Liver (tissue), 3 donors: ENCODE data around the gene AHI1.

Experiments
- CTCF ChIP-seq: fragments of 150-350 bp; IDR thresholded peaks from 2 replicates; pipeline ENCODE4 v1.5.1; 2017; ENCODE audit warnings: improper control_type of control experiment, low read depth, low read length; ENCODE audit not compliant: missing input control
- HNF4A ChIP-seq, 2 donors: conservative IDR thresholded peaks; 2 replicates each; pipeline ENCODE4 v1.6.1; 2016; ENCODE audit warnings: antibody characterized with exemption in 2 of 2, mild to moderate bottlenecking in 2 of 2
- REST ChIP-seq: IDR thresholded peaks from 2 replicates; pipeline ENCODE4 v1.6.1; 2016; ENCODE audit warnings: antibody characterized with exemption, mild to moderate bottlenecking
- TAF1 ChIP-seq: conservative IDR thresholded peaks from 2 replicates; pipeline ENCODE4 v1.6.1; 2016; ENCODE audit warnings: antibody characterized with exemption, mild to moderate bottlenecking
- donor health status: healthy.
- donor health status: healthy.

DNA sequence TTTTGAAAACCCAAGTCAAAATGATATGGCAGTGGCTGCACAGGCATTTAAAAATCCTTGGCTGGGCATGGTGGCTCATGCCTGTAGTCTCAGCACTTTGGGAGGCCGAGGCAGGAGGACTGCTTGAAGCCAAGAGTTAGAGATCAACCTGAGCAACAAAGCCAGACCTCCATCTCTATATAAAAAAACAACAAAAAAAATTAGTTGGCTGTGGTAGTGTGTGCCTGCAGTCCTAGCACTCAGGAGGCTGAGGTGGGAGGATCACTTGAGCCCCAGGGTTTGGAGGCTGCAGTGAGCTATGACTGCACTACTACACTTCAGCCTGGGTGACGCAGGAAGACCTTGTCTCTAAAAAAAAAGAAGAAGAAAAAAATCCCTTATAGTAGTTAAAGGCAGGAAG lies 173.6 kb downstream of the AHI1 start:
- TF ChIP-seq CTCF (no peak), TAF1 (no peak), HNF4A (conservative IDR thresholded peaks at IDR 0.05) (no peak), REST (no peak)
